Activated effector memory CD4-positive, alpha-beta T cell treated with anti-CD3 and anti-CD28 coated beads, Interleukin-2, amount 50 U/mL, for 16 hours (primary cell): ENCODE results near the gene PDE6A.

ENCODE experiments used
- DNase-seq: peaks from one replicate; pipeline ENCODE4 v3.0.0-alpha.2; 2020

PDE6A gene

DNA sequence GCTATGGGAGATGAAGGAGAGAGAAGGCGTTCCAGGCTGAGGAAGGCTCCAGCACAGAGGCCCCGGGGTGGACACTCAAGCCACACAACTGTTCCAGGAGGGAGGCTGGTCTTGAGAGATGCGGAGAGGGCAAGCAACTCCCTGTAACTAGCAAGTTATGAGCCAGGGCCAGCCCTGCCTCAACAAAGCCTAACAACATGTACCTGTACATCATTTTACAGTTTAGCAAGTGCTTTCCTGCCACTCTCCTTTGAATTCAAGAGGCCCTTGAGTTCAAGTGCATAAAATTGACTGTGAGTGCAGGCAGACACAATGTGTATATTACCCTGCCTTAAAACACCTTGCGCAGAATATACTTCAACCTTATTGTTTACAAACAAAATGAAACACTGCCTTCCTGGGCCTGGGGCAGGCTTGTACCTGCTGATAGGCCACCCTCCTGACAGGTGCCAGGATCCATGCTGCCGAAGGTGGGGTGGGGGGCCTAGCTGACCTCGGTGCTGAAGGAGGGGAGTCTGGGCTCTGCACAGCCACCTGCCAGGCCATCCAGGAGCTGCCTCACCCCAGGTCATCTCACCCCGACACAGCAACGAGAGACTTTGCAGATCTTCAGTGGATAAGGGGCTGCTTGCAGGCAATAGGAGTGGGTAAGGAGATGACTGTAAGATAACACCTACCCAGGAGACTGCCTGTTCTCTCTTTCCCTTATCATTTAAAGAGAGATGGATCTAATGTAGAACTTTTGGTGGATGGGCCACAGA lies 134.5 kb downstream of the PDE6A start:
- DNase-seq, result no peak

DNA sequence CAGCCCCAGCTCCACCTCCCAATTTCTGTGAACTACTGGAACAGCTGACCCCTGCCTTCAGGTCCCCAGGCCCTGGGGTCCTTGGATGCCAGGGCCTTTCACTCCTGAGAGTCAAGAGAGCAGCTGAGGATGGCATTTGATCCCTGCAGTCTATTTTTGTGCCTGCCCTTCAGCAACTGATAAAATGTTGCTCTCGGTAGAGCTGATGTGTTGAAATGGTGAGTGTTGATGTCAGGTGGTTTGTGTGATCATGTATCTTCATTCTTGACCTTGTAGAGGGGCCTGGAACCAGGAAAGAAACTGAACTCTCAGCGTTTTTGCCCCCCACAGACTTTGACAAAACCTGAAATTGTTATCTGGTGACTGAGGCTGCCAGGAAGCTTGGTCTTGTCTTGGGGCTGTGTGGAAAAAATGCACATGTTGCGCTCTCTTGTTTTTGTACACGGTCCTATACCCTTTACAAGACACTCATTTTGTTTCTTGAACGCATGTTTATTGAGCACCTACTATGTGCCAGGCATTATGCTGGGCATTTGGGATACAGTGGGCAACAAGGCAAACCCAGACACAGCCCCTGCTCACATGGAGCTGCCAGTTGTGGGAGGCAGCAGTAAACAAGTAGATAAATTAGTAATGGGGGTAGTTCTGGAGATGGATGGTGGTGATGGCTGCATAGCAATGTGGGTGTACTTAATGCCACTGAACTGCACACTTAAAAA lies 136.2 kb downstream of the PDE6A start:
- no peak for DNase-seq
